CD4-positive, alpha-beta T cell treated with Interleukin-10 for 1 hour (primary cell): Measurements from ENCODE around the gene SF3B5.
"Not testable (repeated sequence)": the region's sequence is repeated elsewhere in the genome, so short reads cannot be mapped to it uniquely, and the experiment has no call there.

ENCODE experiments used
- DNase-seq: peaks from one replicate; pipeline ENCODE4 v3.0.0-alpha.2; 2020

The SF3B5 gene

GRCh38 chr6:144104488-144104887 is 9.1 kb upstream of the SF3B5 start:
- DNase-seq, result no peak

GRCh38 chr6:144103026-144103563 is 7.7 kb upstream of the SF3B5 start:
- no peak for DNase-seq

DNA sequence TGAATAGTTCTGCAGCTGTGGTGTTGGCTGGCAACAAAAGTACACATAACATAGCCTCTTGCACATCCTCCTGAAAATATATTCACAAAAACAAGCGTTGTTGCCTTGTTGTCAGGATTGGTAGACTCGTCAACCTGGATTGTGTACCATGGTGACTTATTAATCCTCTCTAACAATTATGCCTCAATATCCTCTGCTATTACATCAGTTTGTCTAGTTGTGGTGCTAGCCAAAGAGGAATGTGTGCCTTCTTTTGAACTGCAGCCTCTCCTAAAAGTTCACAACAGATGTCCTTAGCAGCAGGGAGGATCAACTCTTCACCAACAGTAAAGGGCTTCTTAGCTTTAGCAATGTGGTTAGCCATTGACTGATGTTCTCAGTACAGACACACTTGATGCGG is 3.6 kb upstream of the SF3B5 start:
- DNase-seq, result no peak

DNA sequence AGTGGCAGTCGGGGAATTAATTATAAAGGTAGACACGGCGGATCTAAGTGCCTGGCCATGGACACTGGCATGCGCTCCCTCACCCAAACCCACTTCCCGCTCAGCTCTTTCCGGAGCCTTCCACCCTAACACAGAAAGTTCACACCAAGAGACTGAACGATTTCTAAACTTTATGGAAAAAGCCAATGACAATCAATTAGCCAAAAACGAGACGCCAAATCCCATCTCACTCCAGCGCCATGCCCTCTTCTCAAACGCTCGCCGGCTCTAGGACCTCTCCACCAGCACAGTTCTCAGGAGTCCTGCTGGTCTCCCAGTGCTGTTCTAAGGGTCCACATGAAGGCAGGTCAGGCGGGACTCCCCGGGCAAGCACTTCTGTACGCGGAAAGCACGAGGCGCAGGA is 641 bp downstream of the SF3B5 start:
- no peak for DNase-seq

GRCh38 chr6:144093658-144094057 is 1.7 kb downstream of the SF3B5 start:
- DNase-seq, result no peak

DNA sequence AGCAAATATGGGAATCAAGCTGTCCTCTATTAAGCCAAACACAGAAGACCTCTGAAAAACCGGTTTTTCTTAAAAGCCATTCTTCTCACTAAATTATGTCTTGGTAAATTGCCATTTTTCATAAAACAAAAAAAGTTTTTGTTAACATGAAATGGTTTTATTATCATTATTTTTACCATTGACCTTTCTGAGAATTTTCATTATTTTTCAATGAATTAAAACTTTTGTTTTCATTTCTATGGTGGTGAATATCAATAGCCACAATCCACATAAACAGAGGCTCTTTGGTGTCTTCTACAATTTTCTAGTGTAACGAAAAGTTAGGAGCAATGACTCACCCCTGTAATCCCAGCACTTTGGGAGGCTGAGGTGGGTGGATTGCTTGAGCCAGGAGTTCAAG is 2.1 kb downstream of the SF3B5 start:
- no peak for DNase-seq

DNA sequence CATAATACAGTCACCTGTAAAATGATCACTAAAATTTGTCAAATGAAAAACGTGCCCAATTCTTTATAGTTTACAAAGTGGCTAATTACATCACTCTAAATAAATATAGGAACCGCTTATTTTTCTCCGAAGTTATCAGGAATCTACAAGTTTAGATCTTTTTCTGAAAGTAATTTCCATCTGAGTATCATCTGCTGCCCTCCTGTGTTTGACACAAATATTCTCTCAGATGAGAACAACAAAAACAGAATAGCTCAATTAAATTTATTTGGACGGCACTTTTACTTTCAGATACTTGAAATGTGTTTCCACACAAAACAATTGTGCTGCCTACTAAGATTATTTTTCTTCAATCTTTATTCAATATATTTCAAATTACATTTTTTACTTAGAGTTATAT is 5.0 kb downstream of the SF3B5 start:
- no peak for DNase-seq

- DNase-seq, result no peak
These were observed 7.5 kb downstream of the SF3B5 start for GRCh38 chr6:144087789-144088426.

DNA sequence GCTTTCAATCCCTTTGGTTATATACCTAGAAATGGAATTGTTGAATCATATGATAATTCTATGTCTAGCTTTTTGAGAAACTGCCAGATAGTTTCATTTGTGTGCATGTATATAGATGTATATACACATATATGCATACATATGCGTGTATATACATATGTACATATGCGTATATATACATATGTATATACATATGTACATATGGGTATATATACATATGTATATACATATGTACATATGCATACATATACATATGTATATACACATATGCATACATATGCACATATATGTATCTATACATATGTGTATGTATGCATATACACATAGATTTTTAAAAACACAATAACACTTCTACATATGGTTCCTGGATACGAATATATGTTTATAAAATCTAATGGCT is 8.4 kb downstream of the SF3B5 start:
- no peak for DNase-seq

DNA sequence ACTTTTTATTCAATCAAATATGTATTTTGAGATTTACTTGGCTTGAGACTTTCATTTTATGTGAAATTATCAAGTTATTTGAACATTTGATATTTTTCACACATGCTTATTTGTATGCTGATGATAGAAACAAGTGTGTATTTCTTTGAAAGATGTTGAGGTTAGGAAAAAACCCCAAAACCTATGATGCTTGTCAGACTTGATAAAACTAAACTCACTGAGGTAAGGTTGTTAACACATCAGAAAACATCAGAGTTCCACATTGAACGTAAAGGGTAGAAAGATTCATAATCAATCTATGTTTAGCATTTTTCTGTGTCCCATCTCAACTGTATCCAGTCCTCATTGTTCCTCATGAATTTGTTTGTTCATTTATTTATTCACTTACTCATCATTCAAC is 12.2 kb downstream of the SF3B5 start:
- no peak for DNase-seq

DNA sequence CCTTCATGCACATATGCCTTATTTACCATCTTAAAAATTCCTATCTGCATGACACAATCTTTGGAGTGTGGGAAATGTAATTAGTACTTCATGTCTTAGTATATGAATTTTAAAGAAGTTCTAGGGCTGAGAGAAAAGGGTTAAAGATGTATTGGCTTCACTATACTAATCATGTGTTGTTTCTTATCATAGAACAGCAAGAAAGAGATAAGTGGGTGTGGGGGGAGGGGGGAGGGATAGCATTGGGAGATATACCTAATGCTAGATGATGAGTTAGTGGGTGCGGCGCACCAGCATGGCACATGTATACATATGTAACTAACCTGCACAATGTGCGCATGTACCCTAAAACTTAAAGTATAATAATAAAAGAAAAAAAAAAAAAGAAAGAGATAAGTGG is 13.0 kb downstream of the SF3B5 start:
- not testable (repeated sequence) for DNase-seq

DNA sequence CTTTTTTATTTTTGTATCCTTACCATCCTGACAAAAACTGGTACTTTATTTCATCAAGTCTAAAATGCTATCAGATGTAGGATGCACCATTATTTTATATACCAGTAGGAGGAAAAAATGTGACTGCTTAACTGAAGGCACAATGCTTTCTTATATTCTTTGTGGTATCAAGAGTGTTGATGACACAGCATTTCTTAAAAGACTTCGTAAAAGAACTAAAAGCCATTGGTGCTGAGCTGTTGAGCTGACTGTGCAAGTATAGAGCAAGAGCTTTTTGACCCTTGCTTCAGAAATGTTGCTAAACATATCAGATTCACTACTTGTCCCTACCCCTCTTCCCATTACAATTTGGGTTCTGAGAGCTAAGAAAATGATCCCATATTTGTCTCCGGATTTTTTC is 17.5 kb downstream of the SF3B5 start:
- DNase-seq, result no peak

- no peak for DNase-seq
These were observed 19.5 kb downstream of the SF3B5 start for GRCh38 chr6:144075875-144076274.

- DNase-seq, result no peak
These were observed 20.2 kb downstream of the SF3B5 start for GRCh38 chr6:144075187-144075586.

DNA sequence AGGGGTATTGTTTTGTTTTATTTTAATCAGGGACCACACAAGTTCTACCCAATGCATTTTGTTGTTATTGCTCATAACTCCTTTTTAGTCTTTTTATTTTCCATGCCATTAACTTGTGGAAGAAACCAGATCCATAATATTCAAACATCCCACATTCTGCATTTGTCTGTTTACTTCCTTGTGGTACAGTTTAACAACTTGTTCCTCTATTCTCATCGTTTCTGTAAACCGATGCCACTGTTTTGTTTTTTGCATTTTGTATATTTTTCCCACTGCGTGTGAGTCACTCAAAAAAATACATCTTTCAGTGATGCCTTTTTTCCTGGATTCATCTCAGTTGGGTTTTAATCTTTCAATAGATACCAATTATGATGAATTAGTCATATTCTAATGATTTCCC is 22.3 kb downstream of the SF3B5 start:
- no peak for DNase-seq

- no peak for DNase-seq
These were observed 25.9 kb downstream of the SF3B5 start for GRCh38 chr6:144069506-144069905.

DNA sequence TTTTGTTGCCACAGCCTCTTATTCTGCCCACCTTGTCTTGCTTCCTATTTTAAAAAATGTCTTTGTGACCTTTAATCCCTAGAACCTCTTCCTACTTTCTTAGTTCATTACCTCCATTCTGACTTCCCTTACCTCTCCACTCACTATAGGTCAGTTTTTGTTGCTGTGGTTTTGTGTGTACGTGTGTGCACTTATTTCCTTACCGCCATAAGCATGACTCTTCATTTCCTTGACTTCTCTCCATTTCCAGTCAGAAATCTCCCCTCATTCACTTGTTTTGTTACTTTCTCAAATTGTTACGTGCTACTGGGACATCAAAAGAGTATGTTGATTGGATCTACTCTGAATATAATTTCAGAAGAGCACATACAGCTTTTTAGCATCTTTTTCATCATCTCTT is 26.6 kb downstream of the SF3B5 start:
- DNase-seq, result no peak

DNA sequence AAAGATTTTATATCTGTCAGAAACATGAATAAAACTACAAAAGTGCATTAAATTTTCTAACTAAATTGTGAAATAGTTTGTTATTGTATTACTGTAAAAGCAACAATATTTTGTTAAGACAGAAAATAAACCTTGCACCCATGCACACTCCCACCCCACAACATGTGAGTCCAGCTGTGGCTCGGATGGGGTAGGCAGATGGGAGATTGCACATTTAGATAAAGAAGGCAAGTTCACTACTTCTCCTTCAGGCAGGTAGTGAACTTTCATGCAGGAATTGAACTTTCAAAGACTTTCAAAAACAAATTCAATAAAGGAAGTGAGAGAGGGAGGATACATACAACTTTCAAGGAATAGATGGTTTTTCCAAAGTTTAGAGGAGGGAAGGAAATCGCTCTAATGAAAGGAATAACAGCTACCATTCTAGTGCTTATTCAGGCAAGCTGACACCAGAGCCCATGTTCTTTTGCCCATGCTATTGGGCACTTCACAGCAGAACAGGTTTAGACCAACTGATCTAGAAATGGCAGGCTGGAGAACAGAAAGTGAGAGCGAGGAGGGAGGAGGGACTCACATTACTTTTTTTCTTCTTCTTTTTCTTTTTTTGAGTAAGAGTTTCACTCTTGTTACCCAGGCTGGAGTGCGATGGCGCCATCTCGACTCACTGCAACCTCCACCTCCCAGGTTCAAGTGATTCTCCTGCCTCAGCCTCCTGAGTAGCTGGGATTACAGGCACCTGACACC is 28.5 kb downstream of the SF3B5 start:
- DNase-seq, result no peak

- no peak for DNase-seq
These were observed 29.1 kb downstream of the SF3B5 start for GRCh38 chr6:144066255-144066654.

DNA sequence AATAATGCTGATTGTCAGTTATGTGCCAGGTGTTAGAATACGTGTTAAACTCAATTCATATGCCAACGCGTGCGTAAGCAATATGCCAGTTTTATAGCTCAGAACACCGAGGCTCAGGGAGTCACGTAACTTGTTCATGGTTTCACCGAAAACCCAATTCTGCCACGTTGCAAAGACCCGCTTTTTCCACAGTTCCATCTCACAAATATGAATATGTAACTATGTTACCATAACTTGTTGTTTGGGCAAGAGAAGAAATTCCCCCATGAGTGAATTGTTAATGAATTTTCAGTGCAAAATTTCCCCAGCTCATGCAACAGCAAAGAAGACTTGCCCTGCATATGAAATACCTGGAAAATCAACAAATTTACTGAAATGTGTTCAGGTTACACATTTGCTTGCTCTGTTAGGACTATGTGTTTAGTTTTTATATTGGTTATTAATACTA is 30.1 kb downstream of the SF3B5 start:
- DNase-seq, result peak; percentile 7

GRCh38 chr6:144064402-144065212 is 30.8 kb downstream of the SF3B5 start:
- peak; percentile 57 for DNase-seq

GRCh38 chr6:144063744-144064401 is 31.5 kb downstream of the SF3B5 start:
- peak; percentile 92 for DNase-seq

GRCh38 chr6:144063246-144063743 is 32.1 kb downstream of the SF3B5 start:
- DNase-seq, result no peak
